Measurements from ENCODE around the gene LMO7. TPM values are rescaled to one million over a fixed set of nuclear protein-coding genes. Genes with fewer than 3 reads are reported as not detected.

LMO7 gene
- total and polyA plus RNA-seq, 2 of the 4 experiments (the other 2 are of a cell fraction), result 266 to 367 TPM

DNA sequence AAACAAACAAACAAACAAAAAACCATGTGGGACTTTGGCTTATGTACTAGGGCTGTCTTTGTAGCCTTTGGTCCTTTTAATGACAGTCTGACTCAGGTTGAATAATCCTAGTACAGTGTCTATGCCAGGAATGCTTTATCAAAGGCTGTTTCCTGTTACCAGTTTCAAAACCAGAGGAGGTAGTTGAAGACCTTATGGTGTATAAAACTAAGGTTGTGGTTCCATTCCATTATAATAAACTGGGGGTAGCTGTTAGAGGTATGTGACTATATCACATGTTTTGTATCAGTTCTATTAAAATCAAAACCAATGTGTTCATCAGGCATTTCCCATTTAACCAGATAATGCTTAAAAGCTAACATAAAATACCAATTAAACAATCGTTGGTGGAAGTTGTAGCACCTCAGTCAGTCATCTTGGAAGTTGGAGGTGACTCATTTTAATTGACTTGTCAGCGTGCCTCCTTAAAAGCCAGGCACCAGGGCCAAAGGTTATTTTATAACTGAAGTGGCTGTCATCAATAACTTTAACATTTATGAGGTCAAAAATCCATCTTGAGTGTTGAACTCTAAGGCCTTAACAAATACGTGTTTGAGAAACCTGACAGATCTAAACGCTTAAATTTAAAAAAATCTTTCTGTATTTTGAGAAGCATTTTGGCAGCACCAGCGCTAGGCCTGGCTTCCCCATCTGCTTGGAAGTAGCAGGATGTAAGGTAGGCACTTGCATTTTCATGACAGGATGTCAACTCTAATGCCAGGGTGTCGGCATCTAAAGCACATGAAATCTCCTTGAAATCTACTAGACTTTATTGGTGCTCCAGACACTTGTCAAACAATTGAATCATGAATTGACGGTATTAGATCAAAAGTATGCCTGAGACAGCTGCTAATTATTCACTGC, 162.5 kb downstream of the LMO7 start (continued):
- no peak for TF ChIP-seq RFX5 (IDR thresholded peaks at IDR 0.05; ENCODE audit: low read depth, low read length)
- TF ChIP-seq CHD1 (IDR thresholded peaks at IDR 0.05; ENCODE audit: low read depth, low read length), result no peak

DNA sequence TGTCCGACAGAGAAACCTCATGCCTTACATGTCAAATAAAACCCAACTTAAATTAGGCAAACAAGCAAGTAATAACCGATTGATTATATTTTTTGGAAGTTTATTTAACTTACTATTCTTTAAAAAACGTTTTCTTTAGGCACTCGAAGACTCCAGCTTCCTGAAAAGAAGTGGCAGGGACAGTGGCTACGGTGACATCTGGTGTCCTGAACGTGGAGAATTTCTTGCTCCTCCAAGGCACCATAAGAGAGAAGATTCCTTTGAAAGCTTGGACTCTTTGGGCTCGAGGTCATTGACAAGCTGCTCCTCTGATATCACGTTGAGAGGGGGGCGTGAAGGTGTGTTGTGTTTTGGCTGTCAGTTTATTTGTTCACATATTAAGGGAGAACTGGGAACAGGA, 164.4 kb downstream of the LMO7 start:
- ChIA-PET POLR2A (ENCODE audit: unreplicated experiment) (no interaction called here), CTCF (interaction anchor here (0.6 to 1.3 kb wide), 2 partner anchors 56 to 105 kb away, joined by 4 to 7 read pairs; no protein-coding TSS in a partner anchor)
- dilution Hi-C loops (cut with HindIII; ENCODE audit: low sequenced_read_pairs, unreplicated experiment), result no loop called here
- intact Hi-C loops (cut with micrococcal nuclease), result no loop called here
- peak overlapping the region; percentile 88; the same call in 1 of the 2 replicates for H4K5ac ChIP-seq (ENCODE audit: low read depth, low read length)
- H2AK5ac ChIP-seq (ENCODE audit: low read depth, low read length), result no peak overlapping the region; the same call in 1 of the 2 replicates
- no peak for DNase-seq
- H2BK20ac ChIP-seq (ENCODE audit: low read depth, low read length), result no peak overlapping the region
- no peak overlapping the region for H3K14ac ChIP-seq (replicated peaks; ENCODE audit: low read depth, low read length)
- H3K4me3 ChIP-seq (ENCODE audit: insufficient read depth, low read depth, low read length), result no peak overlapping the region
- H3K27ac ChIP-seq (ENCODE audit: insufficient read depth, low read length), result peak overlapping the region; percentile 43; the same call in 1 of the 2 replicates
- no CpG with 5 or more reads among the region's 9 CpGs for WGBS, 2 experiments (ENCODE audit: extremely low coverage in 2 of 2, insufficient read length in 1 of 2)
- peak overlapping the region in 1 of 2 experiments; percentile 7; a peak in 2 of 4 replicates for H4K8ac ChIP-seq (ENCODE audit: low read depth in 2 of 2, low read length in 2 of 2)
- H3K9me1 ChIP-seq (ENCODE audit: insufficient read depth, low read length), result peaks cover 9% of the 10 kb centered on the region
- no peak overlapping the region for H2AFZ ChIP-seq (replicated peaks; ENCODE audit: low read length, poor library complexity)
- H4K20me1 ChIP-seq (ENCODE audit: insufficient read depth, low read length), result peaks cover 37% of the 10 kb centered on the region; the same call in 1 of the 2 replicates
- no peak overlapping the region for H4K91ac ChIP-seq (ENCODE audit: insufficient read depth, low read depth, low read length)
- H2BK120ac ChIP-seq (ENCODE audit: low read depth, low read length), result no peak overlapping the region
- peaks cover 22 to 66% of the 10 kb centered on the region in 2 experiments; a peak in 3 of 4 replicates for H3K79me1 ChIP-seq (ENCODE audit: low read depth in 1 of 2, low read length in 2 of 2)
- in situ Hi-C loops (cut with MboI; ENCODE audit: low sequenced_read_pairs), result loop anchor here (25.0 kb wide), 1 partner anchor 238 kb away; no protein-coding TSS in a partner anchor
- ATAC-seq (ENCODE audit: low read depth), result no peak
- no peak overlapping the region for H2BK15ac ChIP-seq (ENCODE audit: low read depth, low read length)
- no TSS peak for BruUV-seq (replicated peaks)
- H3K23ac ChIP-seq (ENCODE audit: low read depth, low read length), result 0 out of 2 replicates have a peak overlapping the region, but pooled peaks have one; percentile 35
- H2BK5ac ChIP-seq (ENCODE audit: low read depth, low read length, poor library complexity, severe bottlenecking), result peak overlapping the region; percentile 36
- no peak overlapping the region for H3K4ac ChIP-seq (ENCODE audit: low read depth, low read length)
- peak overlapping the region; percentile 14; the same call in 1 of the 2 replicates for H3K9ac ChIP-seq (ENCODE audit: low read depth, low read length)
- peaks cover 12% of the 10 kb centered on the region for H3K4me1 ChIP-seq (ENCODE audit: control insufficient read depth, insufficient read depth, low read length)
- no peaks in the 10 kb centered on the region for H3K9me3 ChIP-seq (ENCODE audit: control insufficient read depth, insufficient read depth, low read length)
- peak overlapping the region; percentile 33 for H3K4me2 ChIP-seq (ENCODE audit: low read depth, low read length)
- H2AK9ac ChIP-seq (replicated peaks; ENCODE audit: low read depth, low read length, poor library complexity), result no peak overlapping the region
- peaks cover 17% of the 10 kb centered on the region for H3K36me3 ChIP-seq (ENCODE audit: control insufficient read depth, insufficient read depth, low read length)
- H3K27me3 ChIP-seq (ENCODE audit: control insufficient read depth, insufficient read depth, low read length), result no peaks in the 10 kb centered on the region
- no peak overlapping the region for H3K56ac ChIP-seq (ENCODE audit: extremely low read depth, insufficient read depth, low read length)
- H3K18ac ChIP-seq (ENCODE audit: low read depth, low read length), result peak overlapping the region; percentile 61
- TF ChIP-seq RAD21 (IDR thresholded peaks at IDR 0.05; ENCODE audit: low read length) (no peak), CHD1 (IDR thresholded peaks at IDR 0.05; ENCODE audit: low read depth, low read length) (no peak), CEBPB (IDR thresholded peaks at IDR 0.05; ENCODE audit: low read depth, low read length) (no peak), MAFK (IDR thresholded peaks at IDR 0.05; ENCODE audit: low read depth, low read length) (no peak), POLR2A (IDR thresholded peaks at IDR 0.05; ENCODE audit: low read depth, low read length) (no peak), NFE2L2 (IDR thresholded peaks at IDR 0.05; ENCODE audit: low read depth, low read length) (no peak), MAZ (IDR thresholded peaks at IDR 0.05; ENCODE audit: borderline replicate concordance, low read depth, low read length) (no peak), SMC3 (IDR thresholded peaks at IDR 0.05; ENCODE audit: low read depth, low read length) (no peak), RCOR1 (IDR thresholded peaks at IDR 0.05; ENCODE audit: insufficient replicate concordance, low read length) (no peak), FOS (IDR thresholded peaks at IDR 0.05; ENCODE audit: low read depth, low read length) (no peak)
- TF ChIP-seq, protein P1, sequence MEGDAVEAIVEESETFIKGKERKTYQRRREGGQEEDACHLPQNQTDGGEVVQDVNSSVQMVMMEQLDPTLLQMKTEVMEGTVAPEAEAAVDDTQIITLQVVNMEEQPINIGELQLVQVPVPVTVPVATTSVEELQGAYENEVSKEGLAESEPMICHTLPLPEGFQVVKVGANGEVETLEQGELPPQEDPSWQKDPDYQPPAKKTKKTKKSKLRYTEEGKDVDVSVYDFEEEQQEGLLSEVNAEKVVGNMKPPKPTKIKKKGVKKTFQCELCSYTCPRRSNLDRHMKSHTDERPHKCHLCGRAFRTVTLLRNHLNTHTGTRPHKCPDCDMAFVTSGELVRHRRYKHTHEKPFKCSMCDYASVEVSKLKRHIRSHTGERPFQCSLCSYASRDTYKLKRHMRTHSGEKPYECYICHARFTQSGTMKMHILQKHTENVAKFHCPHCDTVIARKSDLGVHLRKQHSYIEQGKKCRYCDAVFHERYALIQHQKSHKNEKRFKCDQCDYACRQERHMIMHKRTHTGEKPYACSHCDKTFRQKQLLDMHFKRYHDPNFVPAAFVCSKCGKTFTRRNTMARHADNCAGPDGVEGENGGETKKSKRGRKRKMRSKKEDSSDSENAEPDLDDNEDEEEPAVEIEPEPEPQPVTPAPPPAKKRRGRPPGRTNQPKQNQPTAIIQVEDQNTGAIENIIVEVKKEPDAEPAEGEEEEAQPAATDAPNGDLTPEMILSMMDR (conservative IDR thresholded peaks at IDR 0.05; ENCODE audit: low read depth, low read length), result no peak
- TF ChIP-seq, protein P2, sequence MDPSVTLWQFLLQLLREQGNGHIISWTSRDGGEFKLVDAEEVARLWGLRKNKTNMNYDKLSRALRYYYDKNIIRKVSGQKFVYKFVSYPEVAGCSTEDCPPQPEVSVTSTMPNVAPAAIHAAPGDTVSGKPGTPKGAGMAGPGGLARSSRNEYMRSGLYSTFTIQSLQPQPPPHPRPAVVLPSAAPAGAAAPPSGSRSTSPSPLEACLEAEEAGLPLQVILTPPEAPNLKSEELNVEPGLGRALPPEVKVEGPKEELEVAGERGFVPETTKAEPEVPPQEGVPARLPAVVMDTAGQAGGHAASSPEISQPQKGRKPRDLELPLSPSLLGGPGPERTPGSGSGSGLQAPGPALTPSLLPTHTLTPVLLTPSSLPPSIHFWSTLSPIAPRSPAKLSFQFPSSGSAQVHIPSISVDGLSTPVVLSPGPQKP (IDR thresholded peaks at IDR 0.05; ENCODE audit: borderline replicate concordance, low read depth, low read length), result no peak
